Large intestine (tissue), 3 donors: ENCODE data around the gene ITGA11. TPM values are rescaled to one million over a fixed set of nuclear protein-coding genes. Genes with fewer than 3 reads are reported as not detected.
A peak's percentile ranks its signal among the peaks of the same experiment; 100 is the strongest.

ENCODE experiments used
- DNase-seq, 2 donors: peaks; one replicate each; pipeline versions ENCODE4 v3.0.0 to v3.0.0-alpha.2; 2013
- H3K27ac ChIP-seq: one replicate; pipeline ENCODE4 v1.5.1; 2013; ENCODE audit warnings: low read length
- H3K27me3 ChIP-seq: 2 replicates; pipeline ENCODE4 v1.6.1; 2013; ENCODE audit warnings: low read length; ENCODE audit not compliant: control insufficient read depth, insufficient read depth
- H3K36me3 ChIP-seq: 2 replicates; pipeline ENCODE4 v1.6.1; 2013; ENCODE audit warnings: low read length; ENCODE audit not compliant: control insufficient read depth, insufficient read depth
- H3K4me1 ChIP-seq: one replicate; pipeline ENCODE4 v1.6.1; 2013; ENCODE audit warnings: low read length; ENCODE audit not compliant: control insufficient read depth, insufficient read depth
- H3K4me3 ChIP-seq: one replicate; pipeline ENCODE4 v1.5.1; 2013; ENCODE audit warnings: low read length
- H3K9me3 ChIP-seq: one replicate; pipeline ENCODE4 v1.6.1; 2013; ENCODE audit warnings: mild to moderate bottlenecking, low read depth, low read length, moderate library complexity; ENCODE audit not compliant: control insufficient read depth
- WGBS: methylation state at CpG from one replicate; pipeline ENCODE4 v1.1.5; 2013; ENCODE audit warnings: low lambda C conversion rate; ENCODE audit not compliant: insufficient coverage; 5-methylcytosine and 5-hydroxymethylcytosine counted together
- polyA plus RNA-seq: library from polyadenylated mRNA; unstranded; fragments of 120-200 nt; gene quantifications from one replicate; pipeline ENCODE4 v1.2.1, GENCODE V29; 2013

Gene ITGA11
- polyA plus RNA-seq, 1 donor: 1.8 TPM

DNA sequence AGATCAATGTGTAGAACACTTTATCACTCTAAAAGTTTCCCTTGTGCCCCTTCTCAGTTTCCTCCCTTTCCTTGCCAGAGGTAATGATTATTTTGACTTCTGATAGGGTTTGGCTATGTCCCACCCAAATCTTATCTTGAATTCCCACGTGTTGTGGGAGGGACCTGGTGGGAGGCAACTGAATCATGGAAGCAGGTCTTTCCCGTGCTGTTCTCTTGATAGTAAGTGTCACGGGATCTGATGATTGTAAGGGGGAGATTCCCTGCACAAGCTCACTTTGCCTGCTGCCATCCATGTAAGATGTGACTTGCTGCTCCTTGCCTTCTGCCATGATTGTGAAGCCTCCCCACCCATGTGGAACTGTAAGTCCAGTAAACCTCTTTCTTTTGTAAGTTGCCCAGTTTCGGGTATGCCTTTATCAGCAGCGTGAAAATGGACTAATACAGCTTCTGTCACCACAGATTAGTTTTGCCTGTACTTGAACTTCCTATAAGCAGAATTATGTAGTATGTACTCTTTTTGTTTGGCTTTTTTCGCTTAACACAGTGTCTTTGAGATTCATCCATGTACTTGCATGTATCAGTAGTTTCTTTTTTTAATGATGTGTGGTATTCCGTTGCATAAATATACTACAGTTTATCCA lies 147.2 kb downstream of the ITGA11 start:
- WGBS: 100% methylated on average over 2 of the region's 7 CpGs
- peak overlapping the region; percentile 43 for H3K27ac ChIP-seq
- H3K4me1 ChIP-seq: peaks cover 12% of the 10 kb centered on the region
- no peaks in the 10 kb centered on the region for H3K9me3 ChIP-seq
- H3K27me3 ChIP-seq: no peaks in the 10 kb centered on the region
- H3K36me3 ChIP-seq: peaks cover 16% of the 10 kb centered on the region
- no peak for DNase-seq
- H3K4me3 ChIP-seq: no peak overlapping the region

DNA sequence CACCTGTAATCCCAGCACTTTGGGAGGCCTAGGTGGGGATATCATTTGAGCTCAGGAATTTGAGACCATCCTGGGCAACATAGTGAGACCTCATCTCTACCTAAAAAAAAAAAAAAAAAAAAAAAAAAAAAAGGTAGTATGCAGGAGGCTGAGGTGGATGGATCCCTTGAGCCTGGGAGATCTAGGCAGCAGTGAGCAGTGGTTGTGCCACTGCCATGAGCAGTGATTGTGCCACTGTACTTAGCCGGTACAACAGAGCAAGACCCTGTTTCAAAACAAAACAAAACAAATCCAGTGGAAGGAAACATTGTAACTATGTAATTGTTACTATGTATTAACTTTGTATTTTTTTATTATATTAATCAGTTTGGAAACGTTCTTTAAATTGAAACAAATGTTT lies 148.6 kb downstream of the ITGA11 start:
- Histone ChIP-seq H3K27me3 (no peaks in the 10 kb centered on the region), H3K36me3 (peaks cover 9% of the 10 kb centered on the region), H3K4me1 (peaks cover 12% of the 10 kb centered on the region), H3K4me3 (no peak overlapping the region), H3K9me3 (no peaks in the 10 kb centered on the region), H3K27ac (no peak overlapping the region)
- no peak for DNase-seq
- 80% methylated on average over 1 of the region's 2 CpGs for WGBS

DNA sequence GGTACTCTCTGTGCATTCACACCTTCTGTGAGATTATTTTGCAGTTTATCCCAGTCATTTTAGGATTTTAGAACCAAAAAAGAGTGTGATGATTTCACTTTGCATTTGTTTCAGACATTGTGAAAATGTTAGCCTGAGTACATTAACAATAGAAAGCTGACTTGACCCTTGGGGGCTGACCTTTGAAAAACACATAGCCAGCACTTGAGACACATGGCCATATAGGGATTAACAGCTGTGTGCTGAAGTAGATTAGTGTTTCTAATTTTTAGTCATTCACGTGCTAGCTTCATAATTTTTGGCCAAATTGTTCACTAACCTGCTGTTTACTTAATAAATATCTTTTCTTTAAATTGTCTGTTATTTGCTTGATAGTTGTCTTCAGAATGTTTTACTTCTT lies 151.0 kb downstream of the ITGA11 start:
- DNase-seq: no peak
- Histone ChIP-seq H3K27ac (peak overlapping the region; percentile 99), H3K27me3 (no peaks in the 10 kb centered on the region), H3K4me1 (peaks cover 20% of the 10 kb centered on the region), H3K9me3 (no peaks in the 10 kb centered on the region), H3K36me3 (peaks cover 6% of the 10 kb centered on the region), H3K4me3 (peak overlapping the region; percentile 69)
- 13% methylated on average over 1 of the region's 1 CpG for WGBS

DNA sequence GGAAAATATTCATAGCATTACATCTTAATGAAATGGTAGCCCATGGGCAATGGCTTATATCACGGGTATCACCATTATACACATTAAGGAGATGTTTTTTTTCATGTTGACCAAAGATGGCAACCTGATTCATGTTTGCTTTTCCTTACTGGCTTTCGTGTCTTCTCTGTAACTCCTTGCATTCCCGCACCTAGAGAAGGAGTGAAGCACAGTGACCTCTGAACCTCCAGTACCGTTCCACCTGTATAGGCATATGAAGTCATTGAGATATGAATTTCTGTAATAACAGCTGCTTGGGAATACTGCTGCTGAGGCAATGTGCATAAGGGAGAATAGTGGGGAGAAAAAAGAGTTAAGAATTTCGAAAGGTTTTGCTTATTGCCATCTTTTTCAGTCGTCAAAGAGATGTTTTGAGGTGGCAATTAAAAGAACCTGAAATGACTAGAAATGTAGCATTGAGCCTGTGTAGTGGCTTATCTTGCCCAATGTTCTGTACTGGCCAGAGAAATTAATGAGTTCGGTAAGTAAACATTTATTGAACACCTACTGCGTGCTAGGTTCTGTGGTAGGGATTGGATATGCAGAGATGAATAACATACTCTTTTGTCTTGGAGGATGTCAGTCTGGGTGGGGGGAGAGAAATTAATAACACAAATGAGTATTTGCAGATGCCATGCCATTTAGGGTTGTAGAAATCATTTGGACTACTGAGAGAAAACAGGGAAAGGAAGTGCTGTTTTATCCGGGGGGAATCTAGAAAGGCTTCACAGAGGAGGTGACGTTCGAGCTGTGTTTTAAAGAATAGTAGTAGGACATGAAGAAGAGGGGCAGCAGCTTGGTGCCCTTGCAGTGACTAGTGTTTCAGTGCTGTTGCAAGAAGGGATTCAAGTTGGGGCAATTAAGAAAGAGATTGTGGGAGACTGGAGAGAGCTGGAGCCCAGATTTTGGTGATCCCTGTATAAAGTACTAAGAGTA lies 151.9 kb downstream of the ITGA11 start:
- peak overlapping the region; percentile 99 for H3K27ac ChIP-seq
- peak; percentile 72 to 86 for DNase-seq
- 20% methylated on average over 5 of the region's 11 CpGs for WGBS
- no peaks in the 10 kb centered on the region for H3K9me3 ChIP-seq
- peak overlapping the region; percentile 69 for H3K4me3 ChIP-seq
- no peaks in the 10 kb centered on the region for H3K27me3 ChIP-seq
- peaks cover 26% of the 10 kb centered on the region for H3K4me1 ChIP-seq
- peaks cover 6% of the 10 kb centered on the region for H3K36me3 ChIP-seq

DNA sequence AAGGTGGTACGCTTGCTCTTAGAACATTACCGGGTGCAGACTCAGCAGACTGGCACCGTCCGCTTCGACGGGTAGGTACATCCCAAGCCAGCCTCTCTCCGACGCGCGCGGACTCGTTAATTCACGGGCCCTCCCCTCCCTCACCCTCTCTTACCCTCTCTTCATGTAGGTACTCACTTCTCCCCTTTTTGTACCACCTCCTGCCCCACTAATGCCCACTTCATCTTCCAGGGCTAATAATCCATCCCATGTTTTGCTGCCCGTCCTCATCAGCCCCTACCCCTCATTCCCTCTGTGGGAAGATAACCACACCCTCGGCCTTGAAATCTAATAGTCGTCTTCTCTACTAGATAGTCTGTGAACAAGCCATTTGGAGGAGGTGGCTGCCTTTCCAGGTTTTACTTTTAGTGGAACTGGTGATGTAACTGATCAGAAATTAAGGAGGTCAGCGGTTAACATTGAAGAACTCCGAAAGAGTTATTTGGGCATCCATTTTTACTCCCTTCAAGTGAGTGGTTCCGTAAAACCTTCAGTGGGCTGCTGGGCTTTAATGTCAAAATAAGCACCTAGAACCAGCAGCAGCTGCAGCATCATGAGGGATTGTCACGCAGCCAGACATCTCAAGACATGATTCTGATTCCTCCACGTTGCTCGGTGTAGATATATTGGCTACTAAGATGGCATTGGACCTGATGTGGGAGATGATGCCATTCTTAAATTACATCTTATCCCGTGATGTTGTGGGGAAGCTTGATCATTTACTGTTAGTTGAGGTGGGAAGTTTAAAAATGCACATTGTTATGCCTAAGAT lies 153.2 kb downstream of the ITGA11 start:
- H3K36me3 ChIP-seq: no peaks in the 10 kb centered on the region
- peaks cover 34% of the 10 kb centered on the region for H3K4me1 ChIP-seq
- H3K9me3 ChIP-seq: no peaks in the 10 kb centered on the region
- DNase-seq: peak in 1 of 2 donors; percentile 46
- H3K4me3 ChIP-seq: peak overlapping the region; percentile 69
- H3K27me3 ChIP-seq: no peaks in the 10 kb centered on the region
- WGBS: 0% methylated on average over 1 of the region's 23 CpGs
- peak overlapping the region; percentile 99 for H3K27ac ChIP-seq

DNA sequence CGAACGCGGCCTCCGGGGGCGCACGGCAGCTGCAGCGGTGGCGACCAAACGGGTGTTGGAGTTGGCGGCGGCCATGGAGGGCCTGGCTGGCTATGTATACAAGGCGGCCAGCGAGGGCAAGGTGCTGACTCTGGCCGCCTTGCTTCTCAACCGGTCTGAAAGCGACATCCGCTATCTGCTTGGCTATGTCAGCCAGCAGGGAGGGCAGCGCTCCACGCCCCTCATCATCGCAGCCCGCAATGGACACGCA lies 153.7 kb downstream of the ITGA11 start:
- H3K27me3 ChIP-seq: no peaks in the 10 kb centered on the region
- peak overlapping the region; percentile 99 for H3K27ac ChIP-seq
- H3K4me1 ChIP-seq: peaks cover 38% of the 10 kb centered on the region
- H3K4me3 ChIP-seq: peak overlapping the region; percentile 69
- H3K36me3 ChIP-seq: no peaks in the 10 kb centered on the region
- no peaks in the 10 kb centered on the region for H3K9me3 ChIP-seq
- no CpG with 5 or more reads among the region's 22 CpGs for WGBS
- no peak for DNase-seq

DNA sequence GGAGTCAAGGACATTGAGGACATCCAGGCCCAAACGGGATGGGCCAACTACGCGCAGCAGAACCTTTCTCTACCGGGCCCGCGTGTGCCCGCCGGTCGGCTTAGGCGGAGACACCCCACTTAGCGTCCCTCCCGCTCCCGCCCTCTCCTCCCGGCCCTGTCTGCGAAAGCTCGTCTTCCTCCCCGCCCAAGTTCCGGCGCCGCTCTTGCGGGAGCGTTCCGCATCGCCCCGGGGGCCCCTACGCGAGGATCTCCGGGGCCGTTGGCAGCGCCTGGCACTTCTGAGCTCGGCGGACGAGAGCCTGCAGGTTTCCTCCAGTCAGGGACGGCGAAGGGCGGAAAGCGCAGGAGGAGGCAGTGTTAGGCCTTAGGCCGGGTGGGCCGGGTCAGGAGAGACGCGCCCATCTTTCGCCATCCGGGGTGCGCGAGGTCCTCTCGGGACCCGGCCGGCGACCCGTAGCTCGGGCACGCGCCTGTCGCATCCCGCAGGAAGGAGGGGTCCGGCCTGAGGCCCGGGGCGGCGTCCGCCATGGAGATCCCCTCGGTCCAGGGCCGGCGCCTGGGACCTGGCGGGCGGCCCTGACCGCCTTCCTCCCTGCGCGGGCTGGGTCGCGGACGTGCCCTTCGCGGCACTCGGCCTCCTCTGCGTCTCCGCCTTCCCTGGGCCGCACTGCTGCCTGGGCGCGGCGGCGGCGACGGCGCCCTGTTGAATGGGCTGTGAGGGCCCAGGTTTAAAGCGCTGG lies 154.2 kb downstream of the ITGA11 start, which contains the start of gene FEM1B:
FEM1B (plus strand) TSS at position 143 of the 742 bp plus-strand sequence. CDS start 673 bp downstream, outside the sequence.
- H3K9me3 ChIP-seq: no peaks in the 10 kb centered on the region
- peaks cover 38% of the 10 kb centered on the region for H3K4me1 ChIP-seq
- no peaks in the 10 kb centered on the region for H3K36me3 ChIP-seq
- H3K27me3 ChIP-seq: no peaks in the 10 kb centered on the region
- WGBS: no CpG with 5 or more reads among the region's 85 CpGs
- H3K4me3 ChIP-seq: peak within 1 kb of the TSS; percentile 69
- DNase-seq: peak; percentile 89 to 98
- H3K27ac ChIP-seq: peak within 1 kb of the TSS; percentile 99

DNA sequence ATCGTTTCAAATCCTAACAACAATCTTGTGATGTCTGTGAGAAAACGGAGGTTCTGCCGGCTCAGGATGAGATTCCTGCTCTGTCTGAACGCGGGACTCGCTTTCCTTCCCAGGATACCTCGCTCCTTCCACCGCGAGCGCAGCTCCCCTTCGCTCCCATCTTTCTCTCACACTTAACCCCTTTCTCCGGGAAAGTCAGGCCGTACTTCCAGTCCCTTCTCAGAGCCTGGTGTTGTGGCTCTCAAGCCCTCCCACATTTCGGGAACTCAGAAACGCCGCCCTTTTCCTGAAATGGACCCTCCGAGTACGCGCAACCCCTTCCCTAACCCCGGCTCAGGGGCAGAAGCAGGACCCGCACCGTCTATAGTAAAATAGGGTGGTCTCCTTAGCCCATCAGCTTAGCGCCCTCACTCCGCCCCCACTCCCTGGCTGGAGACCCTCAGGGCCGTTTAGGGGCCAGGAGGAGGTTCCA lies 154.8 kb downstream of the ITGA11 start:
- no peak for DNase-seq
- Histone ChIP-seq H3K9me3 (no peaks in the 10 kb centered on the region), H3K36me3 (no peaks in the 10 kb centered on the region), H3K4me1 (peaks cover 38% of the 10 kb centered on the region), H3K27me3 (no peaks in the 10 kb centered on the region), H3K27ac (peak overlapping the region; percentile 99), H3K4me3 (peak overlapping the region; percentile 69)
- WGBS: no CpG with 5 or more reads among the region's 25 CpGs

DNA sequence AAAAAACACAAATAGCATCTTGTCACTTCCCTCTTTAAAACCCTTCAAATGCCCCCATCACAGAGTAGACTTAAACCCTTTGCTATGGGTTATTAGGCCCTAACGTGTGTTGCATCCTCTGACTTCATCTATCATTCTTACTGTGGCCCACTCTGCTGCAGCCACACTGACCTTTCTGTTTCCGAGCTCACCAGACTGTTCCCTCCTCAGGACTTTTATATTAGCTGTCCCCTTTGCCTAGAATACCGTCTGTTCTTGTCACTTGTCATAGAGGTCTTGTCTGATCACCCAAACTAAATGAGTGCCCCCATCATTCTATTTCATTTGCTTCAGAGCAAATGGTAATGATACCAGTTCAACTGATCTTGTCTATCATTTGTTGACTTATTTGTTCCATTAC lies 155.3 kb downstream of the ITGA11 start:
- Histone ChIP-seq H3K27ac (peak overlapping the region; percentile 99), H3K9me3 (no peaks in the 10 kb centered on the region), H3K4me1 (peaks cover 38% of the 10 kb centered on the region), H3K27me3 (no peaks in the 10 kb centered on the region), H3K4me3 (peak overlapping the region; percentile 69), H3K36me3 (no peaks in the 10 kb centered on the region)
- no peak for DNase-seq
- WGBS: no CpG with 5 or more reads among the region's 3 CpGs
